ENCODE data around the gene AK8.

Gene AK8

GRCh38 chr9:132877458-132877823 lies 643 bp downstream of the AK8 start:
- no peak for ATAC-seq
- no peak for TF ChIP-seq ZFP3 (CRISPR knock-in tag; IDR thresholded peaks at IDR 0.05)
- no peak for TF ChIP-seq PPARA (CRISPR knock-in tag; IDR thresholded peaks at IDR 0.05; ENCODE audit: borderline replicate concordance)
- no peak for TF ChIP-seq OSR1 (CRISPR knock-in tag; IDR thresholded peaks at IDR 0.05)
- TF ChIP-seq BACH2 (CRISPR knock-in tag; IDR thresholded peaks at IDR 0.05; ENCODE audit: borderline replicate concordance), result no peak
- TF ChIP-seq ESRRG (CRISPR knock-in tag; IDR thresholded peaks at IDR 0.05), result no peak
- TF ChIP-seq ARNTL (CRISPR knock-in tag; IDR thresholded peaks at IDR 0.05; ENCODE audit: borderline replicate concordance, low read depth), result no peak
- no peak for TF ChIP-seq ZNF8 (CRISPR knock-in tag; IDR thresholded peaks at IDR 0.05)
- no peak for TF ChIP-seq CSDC2 (CRISPR knock-in tag; IDR thresholded peaks at IDR 0.05)
- no peak for TF ChIP-seq ZNF565 (CRISPR knock-in tag; conservative IDR thresholded peaks at IDR 0.05; ENCODE audit: low read depth)
- TF ChIP-seq PATZ1 (CRISPR knock-in tag; IDR thresholded peaks at IDR 0.05; ENCODE audit: borderline replicate concordance), result no peak
- TF ChIP-seq POU6F1 (CRISPR knock-in tag; IDR thresholded peaks at IDR 0.05; ENCODE audit: borderline replicate concordance, low read depth), result no peak
- TF ChIP-seq SNAI2 (CRISPR knock-in tag; IDR thresholded peaks at IDR 0.05), result no peak
- TF ChIP-seq TCF4 (CRISPR knock-in tag; IDR thresholded peaks at IDR 0.05; ENCODE audit: borderline replicate concordance), result no peak
- no peak for TF ChIP-seq ZC3H10 (CRISPR knock-in tag; IDR thresholded peaks at IDR 0.05)
- no peak for TF ChIP-seq CREB5 (CRISPR knock-in tag; IDR thresholded peaks at IDR 0.05; ENCODE audit: low read depth)

GRCh38 chr9:132876849-132877248 lies 1.2 kb downstream of the AK8 start:
- TF ChIP-seq ZNF70 (CRISPR knock-in tag; IDR thresholded peaks at IDR 0.05) (no peak), ZNF565 (CRISPR knock-in tag; conservative IDR thresholded peaks at IDR 0.05; ENCODE audit: low read depth) (no peak), ISL1 (CRISPR knock-in tag; IDR thresholded peaks at IDR 0.05) (no peak), CREB5 (CRISPR knock-in tag; IDR thresholded peaks at IDR 0.05; ENCODE audit: low read depth) (no peak), OSR1 (CRISPR knock-in tag; IDR thresholded peaks at IDR 0.05) (no peak)
- ATAC-seq, result no peak

GRCh38 chr9:132875159-132875558 lies 2.9 kb downstream of the AK8 start:
- TF ChIP-seq ZNF565 (CRISPR knock-in tag; conservative IDR thresholded peaks at IDR 0.05; ENCODE audit: low read depth) (no peak), ZNF70 (CRISPR knock-in tag; IDR thresholded peaks at IDR 0.05) (no peak), ESRRG (CRISPR knock-in tag; IDR thresholded peaks at IDR 0.05) (no peak), BACH2 (CRISPR knock-in tag; IDR thresholded peaks at IDR 0.05; ENCODE audit: borderline replicate concordance) (no peak), SNAI2 (CRISPR knock-in tag; IDR thresholded peaks at IDR 0.05) (no peak), ISL1 (CRISPR knock-in tag; IDR thresholded peaks at IDR 0.05) (no peak), TCF4 (CRISPR knock-in tag; IDR thresholded peaks at IDR 0.05; ENCODE audit: borderline replicate concordance) (no peak), RARB (CRISPR knock-in tag; IDR thresholded peaks at IDR 0.05) (no peak)
- no peak for ATAC-seq

- TF ChIP-seq CSRNP3 (CRISPR knock-in tag; IDR thresholded peaks at IDR 0.05) (no peak), PPARA (CRISPR knock-in tag; IDR thresholded peaks at IDR 0.05; ENCODE audit: borderline replicate concordance) (no peak), OSR1 (CRISPR knock-in tag; IDR thresholded peaks at IDR 0.05) (no peak), ARNTL (CRISPR knock-in tag; IDR thresholded peaks at IDR 0.05; ENCODE audit: borderline replicate concordance, low read depth) (no peak), GLIS3 (CRISPR knock-in tag; IDR thresholded peaks at IDR 0.05) (no peak)
- ATAC-seq, result no peak
Observed at GRCh38 chr9:132873403-132873802, 4.7 kb downstream of the AK8 start.

All from SK-N-SH treated with all-trans-retinoic acid at 6 μM for 48 hours (cell line).